IPS-NIHi7 (cell line): ENCODE measurements around the gene TTLL11.
"Not testable (repeated sequence)": the region's sequence is repeated elsewhere in the genome, so short reads cannot be mapped to it uniquely, and the experiment has no call there.

Experiments
- DNase-seq: peaks from one replicate; pipeline ENCODE4 v3.0.0; 2012; ENCODE audit warnings: mixed read lengths; ENCODE audit errors: extremely low spot score

Gene TTLL11

GRCh38 chr9:122001491-122002201 lies 91.5 kb downstream of the TTLL11 start:
- no peak for DNase-seq

- DNase-seq, result not testable (repeated sequence)
Observed at GRCh38 chr9:122000526-122000925, 92.6 kb downstream of the TTLL11 start.

GRCh38 chr9:121999556-121999955 lies 93.6 kb downstream of the TTLL11 start:
- no peak for DNase-seq

GRCh38 chr9:121998513-121999049 lies 94.5 kb downstream of the TTLL11 start:
- DNase-seq, result no peak

- no peak for DNase-seq
Observed at GRCh38 chr9:121997791-121998190, 95.3 kb downstream of the TTLL11 start.

- DNase-seq, result no peak
Observed at GRCh38 chr9:121996783-121997182, 96.3 kb downstream of the TTLL11 start.

GRCh38 chr9:121995997-121996396 lies 97.1 kb downstream of the TTLL11 start:
- no peak for DNase-seq

- peak; percentile 81 for DNase-seq
Observed at GRCh38 chr9:121992571-121993212, 100.4 kb downstream of the TTLL11 start.

GRCh38 chr9:121991307-121991661 lies 101.8 kb downstream of the TTLL11 start:
- no peak for DNase-seq

GRCh38 chr9:121990600-121991306 lies 102.4 kb downstream of the TTLL11 start:
- DNase-seq, result no peak

- peak; percentile 83 for DNase-seq
Observed at GRCh38 chr9:121989010-121989409, 104.1 kb downstream of the TTLL11 start.

- DNase-seq, result no peak
Observed at GRCh38 chr9:121987314-121987713, 105.8 kb downstream of the TTLL11 start.

GRCh38 chr9:121985792-121986494 lies 107.2 kb downstream of the TTLL11 start:
- DNase-seq, result no peak

GRCh38 chr9:121984726-121985402 lies 108.2 kb downstream of the TTLL11 start:
- no peak for DNase-seq

GRCh38 chr9:121983736-121984135 lies 109.4 kb downstream of the TTLL11 start:
- DNase-seq, result no peak

- DNase-seq, result no peak
Observed at GRCh38 chr9:121981118-121981883, 111.8 kb downstream of the TTLL11 start.

GRCh38 chr9:121980665-121981064 lies 112.4 kb downstream of the TTLL11 start:
- not testable (repeated sequence) for DNase-seq

GRCh38 chr9:121979736-121980135 lies 113.4 kb downstream of the TTLL11 start:
- DNase-seq, result no peak

- DNase-seq, result no peak
Observed at GRCh38 chr9:121976751-121977150, 116.4 kb downstream of the TTLL11 start.

GRCh38 chr9:121975801-121976277 lies 117.3 kb downstream of the TTLL11 start:
- no peak for DNase-seq
